WERI-Rb-1 (cell line): ENCODE results near the gene HSPB6.

Source experiments
- DNase-seq: peaks from one replicate; pipeline ENCODE4 v3.0.0-alpha.2; 2020
- H3K27ac ChIP-seq: fragments of 250-450 bp; sonication (Bioruptor Pico); 2 replicates; pipeline ENCODE4 v1.5.1; 2020; ENCODE audit warnings: mild to moderate bottlenecking, moderate library complexity
- H3K27me3 ChIP-seq: fragments of 250-450 bp; sonication (Bioruptor Pico); 2 replicates; pipeline ENCODE4 v1.5.1; 2021; ENCODE audit warnings: mild to moderate bottlenecking, low read depth, moderate library complexity; ENCODE audit not compliant: insufficient read depth, severe bottlenecking
- H3K36me3 ChIP-seq: fragments of 250-450 bp; sonication (Bioruptor Pico); 2 replicates; pipeline ENCODE4 v1.5.1; 2020; ENCODE audit warnings: mild to moderate bottlenecking, moderate library complexity
- H3K4me3 ChIP-seq: 2 replicates; pipeline ENCODE4 v1.5.1; 2011; ENCODE audit warnings: low read depth, mild to moderate bottlenecking, control low read depth, low read length
- H3K9me3 ChIP-seq: fragments of 250-450 bp; sonication (Bioruptor Pico); 2 replicates; pipeline ENCODE4 v1.5.1; 2021; ENCODE audit warnings: mild to moderate bottlenecking, moderate library complexity; ENCODE audit not compliant: severe bottlenecking
- TF ChIP-seq, protein P1 (sequence below): IDR thresholded peaks from 2 replicates; pipeline ENCODE4 v1.5.1; 2011; ENCODE audit warnings: low read depth, mild to moderate bottlenecking, control low read depth, inconsistent platforms, low read length

HSPB6 gene

DNA sequence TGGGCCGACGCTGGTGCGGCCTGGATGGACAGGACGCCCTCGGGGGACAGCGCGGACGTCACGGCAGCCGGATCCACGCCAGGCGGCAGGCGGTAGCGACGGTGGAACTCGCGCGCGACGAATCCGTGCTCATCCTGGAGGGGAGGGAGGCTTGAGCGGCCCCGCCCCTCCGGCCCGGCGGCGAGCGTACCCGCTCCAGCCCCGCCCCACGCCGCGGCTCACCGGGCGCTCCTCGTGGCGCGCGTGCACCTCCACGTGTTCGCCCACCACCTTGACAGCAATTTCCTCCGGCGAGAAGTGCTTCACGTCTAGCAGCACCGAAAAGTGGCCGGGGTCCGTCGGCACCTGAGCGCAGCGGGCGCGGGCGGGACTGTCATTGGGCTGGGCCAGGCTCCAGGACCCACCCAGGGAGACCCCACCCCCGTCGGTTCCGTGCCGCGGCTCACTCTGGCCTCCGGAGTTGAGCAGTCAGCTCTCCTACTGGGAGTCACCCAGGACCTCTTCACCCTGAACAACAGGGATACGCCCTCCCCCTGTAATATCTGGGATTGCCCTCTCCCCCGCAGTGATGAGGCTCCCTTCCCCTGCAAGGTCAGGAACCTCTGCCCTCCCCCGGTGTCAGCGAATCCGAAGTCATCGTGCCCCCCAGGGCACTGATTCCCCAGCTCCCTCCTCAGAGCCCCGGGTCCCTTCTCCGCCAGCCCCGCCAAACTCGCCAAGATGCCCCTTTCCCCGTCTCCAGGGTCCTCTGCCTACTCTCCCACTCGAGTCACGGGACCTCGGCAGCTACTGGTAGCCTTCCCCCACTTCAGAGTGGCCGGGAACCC is 1.1 kb downstream of the HSPB6 start:
- H3K27ac ChIP-seq: peak overlapping the region; percentile 97
- H3K9me3 ChIP-seq: no peaks in the 10 kb centered on the region
- H3K36me3 ChIP-seq: peaks cover 39% of the 10 kb centered on the region
- DNase-seq: no peak
- H3K4me3 ChIP-seq: peak overlapping the region; percentile 40
- TF ChIP-seq, protein P1, sequence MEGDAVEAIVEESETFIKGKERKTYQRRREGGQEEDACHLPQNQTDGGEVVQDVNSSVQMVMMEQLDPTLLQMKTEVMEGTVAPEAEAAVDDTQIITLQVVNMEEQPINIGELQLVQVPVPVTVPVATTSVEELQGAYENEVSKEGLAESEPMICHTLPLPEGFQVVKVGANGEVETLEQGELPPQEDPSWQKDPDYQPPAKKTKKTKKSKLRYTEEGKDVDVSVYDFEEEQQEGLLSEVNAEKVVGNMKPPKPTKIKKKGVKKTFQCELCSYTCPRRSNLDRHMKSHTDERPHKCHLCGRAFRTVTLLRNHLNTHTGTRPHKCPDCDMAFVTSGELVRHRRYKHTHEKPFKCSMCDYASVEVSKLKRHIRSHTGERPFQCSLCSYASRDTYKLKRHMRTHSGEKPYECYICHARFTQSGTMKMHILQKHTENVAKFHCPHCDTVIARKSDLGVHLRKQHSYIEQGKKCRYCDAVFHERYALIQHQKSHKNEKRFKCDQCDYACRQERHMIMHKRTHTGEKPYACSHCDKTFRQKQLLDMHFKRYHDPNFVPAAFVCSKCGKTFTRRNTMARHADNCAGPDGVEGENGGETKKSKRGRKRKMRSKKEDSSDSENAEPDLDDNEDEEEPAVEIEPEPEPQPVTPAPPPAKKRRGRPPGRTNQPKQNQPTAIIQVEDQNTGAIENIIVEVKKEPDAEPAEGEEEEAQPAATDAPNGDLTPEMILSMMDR: no peak
- H3K27me3 ChIP-seq: no peaks in the 10 kb centered on the region

- Histone ChIP-seq H3K4me3 (peak overlapping the region; percentile 40), H3K36me3 (peaks cover 33% of the 10 kb centered on the region), H3K27ac (peak overlapping the region; percentile 97)
Observed at GRCh38 chr19:35755131-35755549, 1.7 kb downstream of the HSPB6 start.

DNA sequence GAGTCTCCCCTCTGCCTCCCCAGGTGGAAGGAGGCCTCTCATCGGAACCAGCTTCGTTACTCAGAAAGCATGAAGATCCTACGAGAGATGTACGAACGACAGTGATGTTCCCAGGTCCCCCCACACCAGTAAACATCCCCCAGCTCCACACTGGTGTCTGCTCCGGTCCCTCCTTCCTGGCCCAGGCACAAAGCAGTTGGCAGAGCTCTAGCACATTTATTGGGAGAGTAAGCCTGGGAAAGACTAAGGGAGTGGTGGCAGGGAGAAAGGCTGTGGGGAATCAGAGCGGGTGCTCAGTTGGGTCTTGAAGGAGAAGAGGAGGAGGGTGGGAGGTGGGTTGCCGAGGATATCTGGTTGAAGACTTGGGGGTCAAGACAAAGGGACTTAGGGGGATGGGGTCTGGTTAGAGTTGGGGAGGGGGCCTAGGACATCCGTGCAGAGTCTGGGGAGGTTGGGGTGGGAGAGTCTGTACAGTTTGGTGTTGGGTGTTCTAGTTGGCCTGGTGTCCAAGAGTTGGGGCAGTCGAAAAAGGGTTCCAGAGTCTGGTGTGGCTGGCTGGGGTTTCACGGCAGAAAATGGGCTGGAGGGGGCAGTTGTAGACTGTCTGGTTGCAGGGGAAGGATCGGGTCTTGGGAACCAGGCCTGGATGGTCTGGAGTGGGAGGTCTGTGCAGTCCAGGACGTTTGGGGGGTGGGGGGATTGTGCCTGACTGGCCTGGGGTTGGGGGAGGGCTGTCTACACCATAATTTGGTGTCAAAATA is 2.3 kb downstream of the HSPB6 start:
- TF ChIP-seq, protein P1: no peak
- H3K27me3 ChIP-seq: no peaks in the 10 kb centered on the region
- DNase-seq: no peak
- H3K9me3 ChIP-seq: no peaks in the 10 kb centered on the region
- H3K27ac ChIP-seq: peak overlapping the region; percentile 97
- peaks cover 27% of the 10 kb centered on the region for H3K36me3 ChIP-seq
- no peak overlapping the region for H3K4me3 ChIP-seq

More at GRCh38 chr19:35755131-35755549, 1.7 kb downstream of the HSPB6 start:
- Histone ChIP-seq H3K27me3 (no peaks in the 10 kb centered on the region), H3K9me3 (no peaks in the 10 kb centered on the region)
- TF ChIP-seq, protein P1: no peak
- peak; percentile 93 for DNase-seq

- no peak for DNase-seq
- H3K27ac ChIP-seq: peak overlapping the region; percentile 97; the same call in 1 of the 2 replicates
- H3K27me3 ChIP-seq: no peaks in the 10 kb centered on the region
- H3K36me3 ChIP-seq: peaks cover 26% of the 10 kb centered on the region
- no peaks in the 10 kb centered on the region for H3K9me3 ChIP-seq
- TF ChIP-seq, protein P1: no peak
- no peak overlapping the region for H3K4me3 ChIP-seq
Observed at GRCh38 chr19:35753634-35754369, 3.0 kb downstream of the HSPB6 start.

GRCh38 chr19:35752746-35753350 is 4.0 kb downstream of the HSPB6 start:
- no peaks in the 10 kb centered on the region for H3K27me3 ChIP-seq
- TF ChIP-seq, protein P1: no peak
- H3K27ac ChIP-seq: no peak overlapping the region; the same call in 1 of the 2 replicates
- H3K4me3 ChIP-seq: no peak overlapping the region
- H3K36me3 ChIP-seq: peaks cover 23% of the 10 kb centered on the region
- no peaks in the 10 kb centered on the region for H3K9me3 ChIP-seq
- DNase-seq: no peak
